B cell (primary cell): ENCODE results near the gene THRB.

Experiments
- CTCF ChIP-seq: fragments of 200-600 bp; IDR thresholded peaks from one replicate; pipeline ENCODE4 v1.8.0; 2022; ENCODE audit warnings: antibody characterized with exemption, mild to moderate bottlenecking
- EZH2 ChIP-seq: IDR thresholded peaks from 2 replicates; pipeline ENCODE4 v1.6.1; 2012; ENCODE audit warnings: borderline replicate concordance, low read depth, mild to moderate bottlenecking, moderate library complexity, low read length; ENCODE audit not compliant: insufficient read depth, poor library complexity, severe bottlenecking

- TF ChIP-seq CTCF (no peak), EZH2 (no peak)
These were observed 357.9 kb downstream of the THRB start for GRCh38 chr3:24136624-24137310.
